ENCODE measurements around the gene ZFAND3.

Gene ZFAND3

DNA sequence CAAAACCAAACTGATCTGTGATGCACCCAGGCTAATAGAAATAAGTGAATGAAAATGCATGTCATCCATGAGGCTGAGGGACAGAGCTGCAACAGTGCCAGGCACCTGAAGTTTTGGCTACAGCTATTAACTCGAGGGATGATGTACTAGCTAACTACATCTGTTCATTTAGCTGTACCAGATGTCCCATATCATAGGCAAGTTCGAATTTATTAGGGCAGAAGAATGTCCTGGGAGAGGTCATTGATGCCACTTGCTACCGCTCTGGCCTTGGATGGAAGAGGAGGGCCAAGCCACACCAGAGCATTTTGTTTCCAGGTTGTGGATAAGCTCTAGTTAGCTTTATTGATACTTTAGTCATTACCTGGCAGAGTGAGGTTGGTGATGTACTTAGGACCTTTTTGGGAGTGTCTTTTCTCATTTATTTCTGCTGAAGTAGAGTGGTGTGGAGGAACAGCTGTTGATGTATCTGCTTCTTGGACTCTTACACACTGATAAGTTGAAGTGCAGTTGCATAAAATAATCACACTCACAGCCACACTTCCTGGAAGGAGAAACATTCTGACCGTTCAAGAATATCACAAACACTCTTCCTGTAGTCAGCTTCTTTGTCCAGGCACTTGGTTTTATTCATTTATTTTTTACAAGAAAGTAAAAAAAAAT lies 8.2 kb downstream of the ZFAND3 start:
- no peak for DNase-seq (ENCODE audit: low spot score)

DNA sequence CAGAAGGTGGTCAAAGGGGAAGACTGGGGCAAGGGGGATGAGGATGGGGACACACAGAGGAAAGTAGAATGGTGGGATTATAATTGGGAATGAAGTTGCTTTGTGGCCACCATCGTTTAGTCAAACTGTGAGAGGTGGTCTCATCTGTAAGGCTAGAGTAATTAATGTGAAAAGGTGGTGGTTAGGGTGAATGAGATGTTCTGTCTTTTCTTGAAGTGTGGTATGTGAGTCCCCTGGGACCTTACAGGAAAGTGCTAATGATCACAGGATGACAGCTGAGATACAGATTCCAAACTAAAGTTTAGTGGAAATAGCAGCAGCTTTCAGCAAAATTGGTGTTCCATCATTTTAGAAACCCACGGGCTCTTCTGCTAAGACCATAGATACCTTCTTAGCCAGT lies 10.7 kb downstream of the ZFAND3 start:
- DNase-seq (ENCODE audit: low spot score), result no peak

DNA sequence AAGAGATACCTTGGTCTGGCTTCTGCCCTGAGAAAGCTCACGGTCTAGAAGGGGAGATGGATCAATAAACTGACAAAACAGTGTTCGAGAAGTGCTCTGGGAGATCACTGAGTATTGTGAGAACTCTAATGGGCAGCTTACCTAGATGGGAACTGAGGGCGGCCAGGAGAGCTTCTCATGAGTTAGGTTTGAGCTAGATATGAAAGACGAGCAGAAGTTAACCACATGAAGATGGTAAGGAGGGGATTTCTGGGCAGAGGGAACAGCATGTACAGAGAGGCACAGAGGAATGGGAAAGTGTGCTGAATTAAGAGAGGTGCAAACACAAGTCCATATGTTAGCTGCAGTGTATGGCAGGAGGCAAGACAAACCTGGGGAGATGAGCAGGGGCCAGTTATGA lies 11.9 kb downstream of the ZFAND3 start:
- no peak for DNase-seq (ENCODE audit: low spot score)

DNA sequence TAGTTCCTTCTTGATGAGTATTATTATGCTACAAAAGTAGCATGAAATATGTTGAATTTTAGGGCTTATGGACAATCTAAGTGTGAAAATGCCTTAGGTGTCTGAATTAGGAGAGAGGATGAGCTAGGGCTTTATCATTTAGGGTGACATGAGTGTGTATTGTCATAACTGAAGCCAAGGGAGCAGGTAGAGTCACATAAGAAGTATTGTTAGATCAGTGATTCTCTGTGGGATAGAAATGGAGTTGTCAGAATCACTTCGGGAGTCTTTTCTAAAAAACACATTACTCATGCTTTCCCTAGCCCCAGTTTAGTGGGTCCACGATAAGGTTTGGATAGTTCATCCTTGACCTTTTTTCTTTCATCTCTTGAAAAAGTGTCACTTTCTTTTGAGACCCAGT lies 16.4 kb downstream of the ZFAND3 start:
- DNase-seq (ENCODE audit: low spot score), result no peak

DNA sequence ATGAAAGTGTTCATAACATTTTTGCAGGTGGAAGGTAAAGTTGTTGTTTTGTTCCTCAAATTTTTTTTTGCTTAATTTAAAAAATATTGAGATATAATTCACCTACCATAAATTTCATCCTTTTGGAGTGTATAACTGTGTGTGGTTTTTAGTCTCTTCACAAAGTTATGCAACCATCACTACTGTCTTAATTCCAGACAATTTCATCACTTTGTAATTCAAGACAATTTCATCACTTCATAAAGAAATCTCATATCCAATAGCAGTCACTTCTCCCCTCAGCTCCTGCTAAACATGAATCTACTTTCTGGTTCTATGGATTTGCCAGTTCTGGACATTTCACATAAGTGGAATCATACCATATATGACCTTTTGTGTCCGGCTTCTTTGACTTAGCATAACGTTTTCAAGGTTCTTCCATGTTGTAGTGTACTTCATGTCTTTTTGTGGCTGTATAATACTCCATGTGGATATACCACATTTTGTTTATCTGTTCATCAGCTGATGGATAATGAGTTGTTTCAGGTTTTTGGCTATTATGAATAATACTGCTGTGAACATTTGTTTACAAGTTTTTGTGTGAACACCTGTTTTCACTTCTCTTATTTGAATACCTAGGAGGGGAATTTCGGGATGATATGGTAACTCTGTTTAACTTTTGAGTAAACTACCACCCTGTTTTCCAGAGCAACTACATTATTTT lies 18.8 kb downstream of the ZFAND3 start:
- no peak for DNase-seq (ENCODE audit: low spot score)

DNA sequence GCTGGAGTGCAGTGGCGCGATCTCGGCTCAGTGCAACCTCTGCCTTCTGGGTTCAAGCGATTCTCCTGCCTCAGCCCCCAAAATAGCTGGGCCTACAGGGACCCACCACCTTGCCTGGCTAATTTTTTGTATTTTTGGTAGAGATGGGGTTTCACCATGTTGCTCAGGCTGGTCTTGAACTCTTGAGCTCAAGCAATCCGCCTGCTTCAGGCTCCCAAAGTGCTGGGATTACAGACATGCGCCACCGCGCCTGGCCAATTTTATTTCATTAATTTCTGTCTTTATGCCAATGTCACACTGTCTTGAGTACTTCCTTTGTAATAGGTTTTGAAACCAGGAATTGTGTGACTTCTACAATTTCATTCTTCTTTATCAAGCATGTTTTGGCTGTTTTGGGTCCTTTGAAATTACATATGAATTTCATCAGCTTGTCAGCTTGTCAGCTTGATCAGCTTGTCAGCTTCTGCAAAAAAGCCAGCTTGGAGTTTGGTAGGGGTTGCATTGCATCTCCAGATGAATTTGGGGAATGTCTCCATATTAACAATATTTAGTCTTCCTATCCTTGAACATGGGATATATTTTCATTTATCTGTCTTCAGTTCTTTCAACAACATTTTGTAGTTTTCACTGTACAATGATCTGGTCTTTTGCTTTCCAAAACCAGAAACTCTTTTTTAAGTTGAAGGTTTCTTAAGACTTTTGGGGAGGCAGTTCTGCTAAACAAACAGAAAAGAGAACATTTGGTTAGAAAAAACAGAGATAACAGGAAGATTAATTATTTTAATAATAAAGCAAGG lies 20.8 kb downstream of the ZFAND3 start:
- no peak for DNase-seq (ENCODE audit: low spot score)

DNA sequence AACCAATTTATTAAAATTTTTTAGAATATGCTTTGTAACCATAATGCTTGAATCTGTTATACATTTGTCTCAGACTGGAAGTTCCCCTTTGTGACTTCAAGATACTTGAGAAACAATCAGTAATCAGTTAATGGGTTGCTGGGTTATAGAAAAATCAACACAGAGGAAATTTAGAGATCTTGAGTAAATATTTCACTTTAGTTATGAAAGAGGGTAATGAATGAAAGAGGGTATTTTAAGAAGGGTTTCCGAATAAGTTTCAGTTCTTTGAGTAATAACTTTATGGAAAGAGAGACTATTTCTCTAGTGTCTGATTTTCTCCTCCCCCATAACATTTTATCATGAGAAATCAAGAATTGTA lies 21.4 kb downstream of the ZFAND3 start:
- no peak for DNase-seq (ENCODE audit: low spot score)

DNA sequence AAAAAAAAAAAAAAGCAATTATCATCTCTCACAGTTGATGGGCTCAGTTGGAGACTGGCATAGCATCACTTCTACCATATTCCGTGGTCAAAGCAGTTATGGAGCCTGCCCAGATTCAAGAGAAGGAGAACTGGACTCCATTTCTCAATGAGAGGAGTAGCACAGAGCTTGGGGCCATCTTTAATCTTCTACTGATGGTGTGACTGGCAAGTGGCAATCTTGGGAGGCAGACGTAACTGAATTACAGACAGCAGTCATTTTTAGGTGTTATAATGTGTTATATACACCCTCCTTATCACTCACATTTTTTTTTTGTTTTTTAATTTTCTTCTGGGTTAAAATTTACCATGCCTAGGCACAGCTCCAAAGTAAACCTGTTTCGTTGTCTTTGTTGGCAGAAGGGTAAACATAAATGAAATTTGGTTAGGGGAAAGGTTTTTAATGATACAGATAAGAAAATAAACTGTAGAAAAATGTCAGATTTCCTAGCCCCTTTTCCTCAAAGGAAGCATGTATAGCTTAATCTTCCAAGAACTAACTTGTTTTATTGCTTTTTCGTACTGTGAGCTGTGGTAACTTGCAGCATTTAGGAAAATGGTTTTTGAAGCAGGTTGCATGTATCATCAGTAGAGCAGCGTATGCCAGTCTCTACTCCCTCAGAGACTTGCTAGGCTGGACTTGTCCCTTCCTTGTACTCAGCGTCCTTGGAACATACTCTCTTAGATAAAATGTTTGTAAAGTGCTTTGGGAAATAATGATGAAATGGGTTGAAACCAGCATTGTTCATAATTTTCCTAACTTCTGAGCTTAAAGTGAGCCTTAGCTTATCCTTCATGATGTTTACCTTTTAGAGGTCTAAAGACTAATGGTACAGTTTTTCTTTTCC lies 25.7 kb downstream of the ZFAND3 start:
- no peak for DNase-seq (ENCODE audit: low spot score)

DNA sequence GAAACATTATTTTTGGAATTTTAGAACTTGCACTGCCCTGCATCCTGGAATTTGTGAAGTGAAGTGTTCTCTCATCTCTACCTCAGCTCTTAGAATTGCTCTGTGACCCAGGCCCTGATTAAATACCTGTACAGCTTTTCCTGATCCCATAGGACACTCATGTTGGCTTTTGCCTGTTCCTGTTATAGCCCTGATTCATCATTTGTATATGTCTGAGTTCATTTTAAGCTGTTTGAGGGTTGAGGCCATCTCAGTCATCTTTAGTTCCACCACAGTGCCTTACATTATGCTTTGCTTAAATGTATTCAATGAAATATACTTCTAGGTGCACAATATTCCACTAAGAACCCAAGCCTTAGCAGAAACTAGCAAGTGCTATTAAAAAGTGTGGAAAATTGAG lies 26.4 kb downstream of the ZFAND3 start:
- no peak for DNase-seq (ENCODE audit: low spot score)

DNA sequence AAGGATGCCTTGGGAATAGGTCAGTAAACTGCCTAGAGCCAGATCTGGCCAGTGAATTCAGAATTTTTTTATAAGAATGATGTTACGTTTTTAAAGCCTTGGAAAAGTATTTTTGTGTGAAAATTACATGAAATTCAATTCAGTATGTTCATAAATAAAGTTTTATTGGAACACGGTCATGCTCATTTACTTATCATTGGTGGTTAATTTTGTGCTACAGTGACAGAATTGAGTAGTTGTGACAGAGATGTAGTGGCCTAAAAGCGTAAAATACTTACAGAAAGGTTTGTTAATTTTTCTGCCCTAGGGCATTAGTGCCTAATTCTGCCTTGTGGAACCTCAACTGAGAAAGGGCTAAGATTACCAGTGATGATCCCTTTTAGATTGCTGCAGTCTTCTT lies 28.2 kb downstream of the ZFAND3 start:
- DNase-seq (ENCODE audit: low spot score), result no peak

DNA sequence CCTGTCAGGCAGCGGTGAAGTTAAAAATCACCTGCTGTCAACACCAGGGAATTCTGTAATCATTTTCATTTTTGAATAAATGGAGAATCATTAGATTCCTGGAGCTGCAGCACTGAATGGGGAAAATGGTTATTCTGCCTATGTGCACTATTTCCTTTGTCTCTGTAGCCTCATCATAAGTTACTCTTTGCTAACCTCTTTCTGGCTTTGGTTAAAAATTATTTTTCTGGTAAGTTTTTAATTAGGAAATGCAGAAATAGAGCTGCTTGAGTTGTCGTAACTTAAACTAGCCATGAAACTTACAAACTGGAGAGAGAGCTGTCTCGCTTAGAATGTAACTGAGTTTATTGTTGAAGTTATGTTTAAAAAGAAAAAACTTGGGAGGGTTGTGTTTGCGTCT lies 28.8 kb downstream of the ZFAND3 start:
- DNase-seq (ENCODE audit: low spot score), result no peak

DNA sequence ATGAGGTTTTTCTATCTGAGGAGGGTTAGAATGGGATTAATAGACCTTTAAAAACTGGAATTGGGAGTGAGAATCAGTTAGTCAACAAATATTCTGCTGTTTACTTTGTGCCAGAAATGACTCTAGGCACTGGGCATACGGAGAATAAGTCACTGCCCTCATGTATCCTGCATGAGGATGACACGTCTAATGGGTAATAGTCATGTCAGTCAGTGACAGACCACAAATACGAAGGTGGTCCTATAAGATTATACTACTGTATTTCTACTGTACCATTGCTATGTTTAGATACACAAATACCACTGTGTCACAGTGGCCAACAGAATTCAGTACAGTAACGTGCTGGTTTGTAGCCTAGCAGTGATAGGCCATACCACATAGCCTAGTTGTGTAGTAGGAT lies 30.7 kb downstream of the ZFAND3 start:
- no peak for DNase-seq (ENCODE audit: low spot score)

DNA sequence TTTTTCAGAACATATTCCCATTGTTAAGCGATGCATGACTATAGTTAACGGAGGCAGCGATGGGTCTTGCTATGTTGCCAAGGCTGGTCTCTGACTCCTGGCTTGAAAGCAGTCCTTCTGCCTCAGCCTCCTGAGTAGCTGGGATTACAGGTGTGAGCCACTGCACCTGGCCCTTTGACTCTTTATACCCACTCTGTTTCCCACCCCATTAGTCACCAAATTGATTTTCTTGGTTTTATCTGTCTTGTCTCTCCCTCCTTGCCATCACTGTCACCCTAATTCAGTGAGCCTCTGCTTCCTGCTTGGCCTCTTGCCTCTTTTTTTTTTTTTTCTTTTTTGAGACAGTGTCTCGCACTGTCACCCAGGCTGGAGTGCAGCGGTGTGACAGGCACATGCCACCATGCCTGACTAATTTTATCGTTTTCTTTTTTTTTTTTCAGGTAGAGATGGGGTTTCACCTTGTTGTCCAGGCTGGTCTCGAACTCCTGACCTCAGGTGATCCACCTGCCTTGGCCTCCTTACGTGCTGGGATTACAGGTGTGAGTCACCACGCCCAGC lies 31.3 kb downstream of the ZFAND3 start:
- no peak for DNase-seq (ENCODE audit: low spot score)

DNA sequence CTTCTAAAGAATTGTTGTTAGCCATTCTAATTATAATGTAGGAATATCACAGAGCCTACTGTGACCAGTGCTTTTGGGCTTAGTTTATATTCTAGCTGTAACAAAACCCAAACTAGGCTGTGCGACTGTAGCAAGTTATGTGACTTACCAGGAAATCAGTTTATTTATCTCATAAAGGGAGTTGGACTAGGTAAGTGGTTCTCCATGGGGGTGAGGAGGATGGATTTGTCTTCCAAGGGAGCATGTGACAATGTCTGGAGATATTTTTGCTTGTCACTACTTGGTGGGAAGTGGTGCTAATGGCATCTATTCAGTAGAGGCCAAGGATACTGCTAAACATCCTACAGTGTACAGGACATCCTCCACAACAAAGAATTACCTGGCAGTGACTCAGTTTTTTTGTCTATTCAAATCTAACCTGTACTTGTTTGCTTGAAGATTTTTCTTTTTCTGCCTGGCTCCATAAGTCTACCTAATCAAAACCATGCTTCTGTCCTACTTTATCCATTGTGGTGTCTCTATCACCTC lies 32.5 kb downstream of the ZFAND3 start:
- no peak for DNase-seq (ENCODE audit: low spot score)

DNA sequence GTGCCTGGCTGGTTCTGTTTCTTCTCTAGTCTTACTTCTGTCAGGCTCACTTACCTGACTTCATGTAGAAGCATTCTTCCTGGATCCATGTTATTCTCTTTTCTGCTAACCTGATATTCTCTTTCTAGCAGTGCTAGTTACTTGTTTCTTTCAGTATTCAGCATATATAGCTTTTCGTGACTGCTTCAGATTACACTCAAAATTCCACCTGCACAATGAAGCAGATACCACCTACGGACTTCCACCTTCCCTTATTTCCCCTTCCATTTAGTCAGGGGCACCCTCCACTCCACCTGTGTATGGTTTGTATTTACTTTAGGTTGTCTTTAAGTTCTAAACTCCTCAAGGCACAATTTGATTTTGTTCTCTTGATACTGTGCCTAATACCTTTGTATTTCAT lies 36.8 kb downstream of the ZFAND3 start:
- DNase-seq (ENCODE audit: low spot score), result no peak

DNA sequence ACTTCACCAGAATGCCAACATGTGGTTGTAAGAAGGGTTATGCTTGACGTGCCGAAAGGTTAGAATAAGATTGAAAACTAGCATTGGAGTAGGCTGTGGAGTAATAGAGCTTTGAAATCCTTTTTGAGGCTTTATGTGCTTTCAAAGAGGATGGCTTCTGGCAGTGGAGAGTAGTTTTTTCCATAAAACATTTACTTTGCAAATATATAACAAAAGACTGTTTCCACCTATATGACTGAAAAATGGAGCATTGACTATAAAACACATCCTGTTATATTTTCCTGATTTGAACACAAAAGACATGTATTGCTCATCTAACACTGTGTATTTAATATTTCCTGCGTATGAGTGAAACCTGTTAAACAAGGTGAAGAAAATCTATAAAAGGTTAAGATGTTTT lies 38.8 kb downstream of the ZFAND3 start:
- DNase-seq (ENCODE audit: low spot score), result no peak

DNA sequence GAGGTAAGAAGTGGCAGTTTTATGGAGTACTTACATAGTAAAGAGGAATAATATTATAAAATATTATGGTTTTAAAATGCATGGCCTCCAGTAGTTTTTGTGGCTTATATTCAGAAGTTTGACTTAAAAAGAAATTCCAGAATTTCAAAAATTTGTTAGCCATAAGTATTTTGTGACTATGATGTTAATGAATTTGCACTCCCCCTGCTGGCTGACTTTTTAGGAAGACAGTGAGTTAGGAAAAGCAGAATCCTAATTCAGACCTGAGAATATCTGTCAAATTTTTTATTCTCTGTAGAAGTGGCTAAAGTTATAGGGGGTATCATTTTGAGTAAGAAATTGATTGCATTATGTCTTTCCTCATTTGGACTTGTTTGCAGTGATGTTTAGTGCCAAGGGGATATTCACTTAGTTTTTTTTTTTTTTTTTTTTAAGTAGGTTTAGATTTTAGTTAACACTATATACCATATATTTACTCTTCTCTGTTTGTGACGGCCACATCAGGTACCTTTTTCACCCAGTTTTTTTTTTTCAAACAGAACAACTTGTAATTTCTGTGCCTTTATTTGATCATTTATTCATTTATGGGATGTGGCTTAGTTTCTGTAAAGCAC lies 40.8 kb downstream of the ZFAND3 start:
- peak; percentile 30 for DNase-seq (ENCODE audit: low spot score)

DNA sequence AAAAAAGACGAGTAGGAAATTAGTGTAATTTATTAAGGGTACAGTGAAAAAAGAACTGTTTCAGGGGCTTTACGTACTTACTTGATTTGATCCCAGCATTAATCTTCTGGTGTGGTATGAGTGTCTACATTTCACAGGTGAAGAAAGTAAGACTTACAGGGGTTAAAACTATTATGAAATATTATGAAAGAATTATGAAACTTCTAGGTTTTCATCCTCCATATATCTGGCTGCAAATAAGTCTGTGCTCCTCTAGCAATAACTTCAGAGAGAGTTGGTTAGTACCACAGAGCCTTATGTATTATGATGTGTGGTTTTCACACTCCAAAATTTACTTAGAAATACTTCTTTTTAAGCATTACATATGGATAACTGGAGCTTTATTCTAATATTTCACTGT lies 41.9 kb downstream of the ZFAND3 start:
- no peak for DNase-seq (ENCODE audit: low spot score)

DNA sequence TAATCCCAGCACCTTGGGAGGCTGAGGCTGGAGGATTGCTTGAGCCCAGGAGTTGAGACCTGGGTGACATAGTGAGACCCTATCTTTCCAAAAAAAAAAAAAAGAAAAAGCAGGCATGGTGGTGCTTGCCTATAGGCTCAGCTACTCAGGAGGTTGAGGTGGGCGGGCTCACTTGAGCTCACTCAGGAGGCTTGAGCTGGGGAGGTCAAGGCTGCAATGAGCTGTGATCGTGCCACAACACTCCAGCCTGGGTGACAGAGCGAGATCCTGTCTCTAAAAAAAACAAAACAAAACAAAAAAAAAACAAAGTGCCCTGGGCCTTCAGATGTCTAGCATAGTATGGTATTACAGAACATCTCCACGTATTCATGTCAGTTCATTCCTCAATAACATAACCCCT lies 42.9 kb downstream of the ZFAND3 start:
- no peak for DNase-seq (ENCODE audit: low spot score)

DNA sequence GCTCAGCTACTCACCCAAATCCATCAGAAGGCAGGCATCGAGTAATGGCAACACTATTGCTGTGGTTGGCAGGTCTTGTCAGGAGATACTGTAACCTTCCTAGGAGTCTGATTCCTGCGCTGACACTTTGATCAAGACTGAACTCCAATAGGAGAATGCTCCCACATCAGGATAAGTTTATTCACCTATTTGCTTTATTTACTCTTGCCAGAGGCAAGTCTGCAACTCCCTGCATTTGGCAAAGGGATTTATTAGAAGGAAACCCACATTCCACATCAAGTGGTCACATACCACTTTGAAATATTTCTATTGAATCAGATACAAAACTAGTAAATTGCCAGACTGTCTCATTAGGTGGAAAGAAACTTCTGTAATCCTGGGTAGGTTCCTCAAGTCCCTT lies 43.5 kb downstream of the ZFAND3 start:
- DNase-seq (ENCODE audit: low spot score), result no peak

DNA sequence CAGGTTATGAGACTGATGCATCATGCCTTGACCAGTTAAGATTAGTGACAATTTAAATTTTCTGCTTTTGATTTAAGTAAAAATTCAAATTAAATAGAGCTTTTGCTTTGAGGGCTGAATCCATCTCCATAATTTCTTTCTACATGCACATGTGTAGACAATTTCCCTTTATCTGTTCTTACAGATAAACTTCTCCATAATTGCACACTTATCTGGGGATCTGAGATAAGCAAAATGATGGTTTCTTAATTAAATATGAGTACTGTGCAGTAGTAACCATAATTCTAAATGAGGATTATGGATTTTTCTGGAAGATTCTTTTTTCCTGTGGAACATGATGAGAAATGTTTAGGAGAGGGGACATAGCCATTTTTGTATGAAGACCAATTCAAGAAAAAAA lies 44.7 kb downstream of the ZFAND3 start:
- no peak for DNase-seq (ENCODE audit: low spot score)
